HG03064 (cell line): ENCODE results near the gene TKT.
"Not testable (repeated sequence)": the region's sequence is repeated elsewhere in the genome, so short reads cannot be mapped to it uniquely, and the experiment has no call there.

Experiments used
- ATAC-seq: cut with Tn5 transposase; IDR thresholded peaks from one replicate; pipeline ENCODE4 v1.9.1; 2021; ENCODE audit warnings: low read depth; ENCODE audit not compliant: unreplicated experiment

The TKT gene

DNA sequence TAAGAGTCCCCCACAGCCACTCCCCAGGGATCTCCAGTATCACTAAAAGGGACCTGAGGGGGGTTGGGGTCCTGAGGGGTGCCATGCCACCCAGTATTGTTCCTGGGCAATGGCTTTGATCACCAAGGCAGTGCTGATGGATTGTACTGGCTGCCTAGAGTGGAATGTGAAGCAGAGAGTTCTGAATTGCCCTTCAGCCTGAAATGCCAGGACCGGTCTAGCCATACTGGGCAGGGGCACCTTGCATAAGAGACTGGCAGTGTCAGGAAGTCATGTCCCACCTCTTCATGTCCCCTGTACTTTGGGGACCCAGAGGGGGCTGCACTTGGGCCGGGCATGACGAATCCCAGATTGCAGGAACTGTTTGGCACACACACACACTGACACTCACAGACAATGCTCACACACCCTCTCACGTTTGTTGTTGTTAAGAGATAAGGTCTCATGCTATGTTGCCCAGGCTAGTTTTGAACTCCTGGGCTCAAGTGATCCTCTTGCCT lies 4.5 kb upstream of the TKT start:
- ATAC-seq = no peak

DNA sequence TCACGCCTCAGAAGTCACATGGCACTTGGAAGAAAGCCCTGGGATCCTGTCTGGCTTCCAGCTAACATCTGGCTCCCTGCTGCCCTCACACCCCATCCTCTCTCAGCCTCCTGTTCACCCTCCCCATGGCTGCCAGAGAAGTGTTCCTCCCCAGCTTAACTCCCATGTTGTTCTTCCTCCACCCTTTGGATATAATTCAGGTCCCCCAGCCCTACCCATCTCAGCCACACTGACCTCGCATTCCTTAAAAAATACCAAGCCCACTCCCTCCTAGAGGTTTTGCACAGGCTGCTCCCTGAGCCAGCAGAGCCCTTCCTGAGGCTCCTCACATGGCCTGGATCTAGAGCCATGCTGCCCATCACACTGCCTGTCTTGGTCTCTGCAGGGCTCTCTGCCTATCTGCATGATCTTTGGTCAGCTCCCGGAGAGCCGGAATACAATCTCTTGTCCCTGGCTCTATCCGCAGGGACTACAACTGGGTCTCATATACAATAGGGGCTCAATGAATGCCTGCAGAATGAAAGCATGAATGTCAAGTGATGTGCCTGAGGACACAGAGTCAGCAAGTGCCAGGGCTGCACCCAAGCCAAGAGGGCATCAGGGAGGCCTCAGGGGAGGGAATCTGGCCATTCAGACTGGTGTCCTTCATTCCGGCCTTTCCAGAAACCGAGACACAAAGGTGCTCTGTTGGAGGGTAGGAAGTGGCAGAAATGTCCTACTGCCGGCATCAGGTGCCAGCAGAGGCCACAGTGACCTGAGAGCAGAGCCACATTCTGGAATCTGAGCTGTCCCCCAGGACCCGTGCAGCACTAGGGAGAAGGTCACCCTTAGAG lies 3.8 kb upstream of the TKT start:
- ATAC-seq = no peak

DNA sequence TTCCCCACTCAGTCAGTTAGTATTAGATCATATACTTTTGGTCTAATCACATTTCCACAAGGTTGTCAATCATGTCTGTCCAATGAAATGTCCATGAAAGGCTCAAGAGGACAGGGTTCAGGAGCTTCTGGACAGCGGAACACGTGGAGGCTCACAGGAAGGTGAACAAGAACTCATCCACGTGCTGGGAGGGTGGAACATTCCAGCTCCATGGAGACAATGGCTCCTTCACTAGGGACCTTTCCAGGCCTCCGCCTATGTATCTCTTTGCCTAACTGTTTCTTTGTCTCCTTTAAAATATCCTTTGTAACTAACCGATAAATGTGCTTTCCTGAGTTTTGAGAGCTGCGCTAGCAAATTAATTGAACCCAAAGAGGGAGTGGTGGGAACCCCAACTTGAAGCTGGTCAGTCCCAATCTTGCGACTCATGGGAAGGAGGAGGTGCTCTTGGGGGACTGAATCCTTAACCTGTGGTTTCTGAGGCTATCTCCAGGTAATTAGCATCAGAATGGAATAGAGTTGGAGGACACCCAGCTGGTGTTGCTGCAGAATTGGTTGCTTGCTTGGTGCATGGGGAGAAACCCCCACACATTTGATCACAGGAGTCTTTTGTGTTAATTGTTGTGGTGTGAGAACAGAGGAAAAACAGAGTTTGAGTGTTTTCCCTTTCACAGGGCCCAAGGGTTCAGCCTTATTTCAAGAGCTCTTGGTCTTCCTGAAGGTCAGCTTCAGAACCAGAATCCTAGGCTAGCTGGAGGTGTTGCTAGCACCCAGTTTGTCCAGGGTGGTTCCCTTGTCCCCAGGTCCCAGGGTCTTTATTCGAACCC lies 3.0 kb upstream of the TKT start:
- ATAC-seq = no peak

DNA sequence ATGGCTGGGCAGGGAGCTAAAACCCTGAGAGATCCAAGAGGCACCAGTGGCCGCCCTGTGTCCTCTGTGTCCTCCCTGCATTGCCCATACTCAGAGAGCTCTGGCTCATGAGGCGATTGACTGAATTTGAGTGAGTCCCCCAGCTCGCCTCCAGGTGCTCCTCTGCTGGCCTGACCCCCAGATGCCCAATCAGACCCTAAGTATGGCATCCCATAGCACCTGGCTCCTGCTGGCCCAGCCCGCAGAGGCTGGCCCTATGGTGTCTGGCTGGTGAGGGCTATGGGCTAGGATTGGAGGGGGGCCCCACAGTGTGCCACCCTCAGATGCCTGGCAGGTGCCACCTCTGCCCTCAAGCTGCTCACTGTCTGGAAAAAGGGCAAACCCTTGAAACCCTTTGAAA lies 1.6 kb upstream of the TKT start:
- ATAC-seq = no peak

DNA sequence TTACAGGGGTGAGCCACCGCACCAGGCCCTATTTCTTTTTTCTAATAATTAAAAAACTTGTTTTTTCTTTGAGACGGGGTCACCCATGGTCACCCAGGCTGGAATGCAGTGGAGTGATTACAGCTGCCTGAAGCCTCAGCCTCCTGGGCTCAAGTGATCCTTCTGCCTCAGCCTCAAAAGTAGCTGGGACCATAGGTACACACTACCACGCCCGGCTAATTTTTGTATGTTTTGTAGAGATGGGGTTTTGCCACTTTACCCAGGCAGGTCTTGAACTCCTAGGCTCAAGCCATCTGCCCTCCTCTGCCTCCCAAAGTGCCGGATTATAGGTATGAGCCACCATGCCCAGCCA lies 858 bp upstream of the TKT start:
- no peak for ATAC-seq

DNA sequence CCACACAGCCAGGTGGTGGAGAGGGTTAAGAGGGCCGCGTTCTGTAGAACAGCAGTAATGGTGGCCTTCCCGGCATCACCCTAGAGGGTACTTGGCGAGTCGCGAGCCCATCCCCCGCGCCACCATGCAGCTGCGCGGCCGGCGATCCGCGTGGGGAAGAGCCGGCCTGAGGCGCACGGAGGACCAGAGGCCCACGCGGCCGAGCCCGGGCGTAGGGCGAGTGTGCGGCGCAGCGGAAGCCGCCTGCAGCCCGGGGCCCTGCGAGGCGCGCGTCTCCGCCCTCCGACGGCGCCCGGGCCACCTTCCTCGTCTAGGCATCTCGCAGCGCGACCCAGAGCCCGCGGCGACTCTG lies 423 bp downstream of the TKT start:
- peak; percentile 42 for ATAC-seq

DNA sequence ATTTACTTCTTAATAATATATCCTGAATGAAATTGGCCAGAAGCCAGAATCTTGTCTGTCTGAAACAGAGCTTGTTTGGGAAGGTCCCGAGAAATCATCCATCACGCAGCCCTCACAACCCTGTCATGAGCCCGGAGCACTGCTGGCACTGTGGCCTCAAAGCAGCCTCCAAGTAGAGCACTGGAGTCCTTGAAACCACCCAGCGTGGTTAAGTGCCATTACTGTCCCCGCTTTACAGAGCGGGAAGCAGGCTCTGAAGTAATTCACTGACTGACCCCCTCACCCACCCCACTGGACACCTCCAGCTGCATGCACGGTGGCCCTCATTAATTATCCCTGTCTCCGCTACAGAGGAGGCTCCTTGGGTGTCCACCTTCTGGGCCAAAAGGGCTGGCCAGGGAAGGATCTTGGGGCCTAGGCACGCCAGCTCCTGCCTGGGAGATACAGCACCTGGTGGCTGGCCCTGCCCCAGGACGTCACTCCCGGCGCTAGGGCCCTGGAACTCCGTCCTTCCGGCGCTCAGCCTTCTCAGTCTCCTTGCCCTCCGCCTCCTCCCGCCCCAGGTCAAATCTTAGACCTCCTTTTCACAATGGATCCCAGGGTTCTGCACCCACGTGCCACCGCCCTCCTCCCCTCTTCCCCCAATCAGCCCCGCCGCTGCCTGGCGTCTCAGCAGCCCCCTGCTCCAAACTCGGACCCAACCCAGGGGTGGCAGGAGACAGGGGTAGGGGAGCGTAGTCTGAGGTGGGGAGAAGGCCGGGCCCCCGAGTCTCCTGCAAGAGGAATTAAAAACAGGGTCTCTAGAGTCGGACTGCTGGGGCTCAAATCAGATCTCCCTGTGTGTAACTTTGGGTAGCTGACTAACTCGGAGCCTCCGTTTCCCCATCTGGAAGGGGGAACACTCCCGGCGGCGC lies 1.1 kb downstream of the TKT start:
- peak; percentile 49 for ATAC-seq

DNA sequence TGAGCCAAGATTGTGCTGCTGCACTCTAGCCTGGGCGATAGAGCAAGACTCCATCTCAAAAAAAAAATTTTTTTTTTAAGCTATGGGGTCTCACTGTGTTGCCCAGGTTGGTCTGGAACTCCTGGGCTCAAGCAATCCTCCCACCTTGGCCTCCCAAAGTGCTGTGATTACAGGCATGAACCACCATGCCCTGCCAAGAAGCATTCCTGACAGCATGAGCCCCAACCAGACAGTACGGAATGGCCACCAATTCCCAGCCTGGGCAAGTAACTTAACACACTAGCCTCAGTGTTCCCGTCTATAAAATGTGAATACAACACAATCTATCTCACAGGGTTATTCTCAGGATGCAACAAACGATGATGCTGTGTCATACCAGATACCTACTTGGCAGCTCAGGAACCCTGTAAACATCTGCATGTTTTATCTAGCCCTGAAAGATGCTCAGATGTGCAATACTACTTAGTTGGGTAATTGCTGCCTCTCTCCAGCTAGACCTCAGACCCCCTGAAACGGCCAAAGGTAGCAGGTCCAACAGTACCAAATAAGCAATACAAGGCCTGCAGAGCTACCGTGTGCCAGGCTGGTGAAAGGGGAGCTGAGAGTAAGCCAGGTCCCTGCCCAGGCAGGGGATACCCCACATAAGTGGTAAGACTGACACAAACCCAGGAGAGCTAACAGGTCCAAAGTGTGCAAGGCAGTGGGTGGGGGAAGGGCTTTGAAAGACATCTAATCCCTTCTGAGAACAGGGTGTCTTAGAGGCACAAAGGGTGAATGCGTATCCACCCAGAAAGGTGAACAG lies 1.9 kb downstream of the TKT start:
- no peak for ATAC-seq

DNA sequence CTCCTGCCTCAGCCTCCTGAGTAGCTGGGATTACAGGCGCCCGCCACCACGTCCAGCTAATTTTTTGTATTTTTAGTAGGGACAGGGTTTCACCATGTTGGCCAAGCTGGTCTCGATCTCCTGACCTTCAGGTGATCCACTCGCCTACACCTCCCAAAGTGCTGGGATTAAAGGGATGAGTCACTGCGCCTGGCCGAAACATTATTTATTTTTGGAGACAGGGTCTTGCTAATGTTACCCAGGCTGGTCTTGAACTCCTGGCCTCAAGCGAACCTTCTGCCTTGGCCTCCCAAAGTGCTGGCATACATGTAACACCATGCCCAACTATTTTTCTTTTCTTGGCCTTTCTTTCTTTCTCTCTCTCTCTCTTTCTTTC lies 2.9 kb downstream of the TKT start:
- ATAC-seq = not testable (repeated sequence)

DNA sequence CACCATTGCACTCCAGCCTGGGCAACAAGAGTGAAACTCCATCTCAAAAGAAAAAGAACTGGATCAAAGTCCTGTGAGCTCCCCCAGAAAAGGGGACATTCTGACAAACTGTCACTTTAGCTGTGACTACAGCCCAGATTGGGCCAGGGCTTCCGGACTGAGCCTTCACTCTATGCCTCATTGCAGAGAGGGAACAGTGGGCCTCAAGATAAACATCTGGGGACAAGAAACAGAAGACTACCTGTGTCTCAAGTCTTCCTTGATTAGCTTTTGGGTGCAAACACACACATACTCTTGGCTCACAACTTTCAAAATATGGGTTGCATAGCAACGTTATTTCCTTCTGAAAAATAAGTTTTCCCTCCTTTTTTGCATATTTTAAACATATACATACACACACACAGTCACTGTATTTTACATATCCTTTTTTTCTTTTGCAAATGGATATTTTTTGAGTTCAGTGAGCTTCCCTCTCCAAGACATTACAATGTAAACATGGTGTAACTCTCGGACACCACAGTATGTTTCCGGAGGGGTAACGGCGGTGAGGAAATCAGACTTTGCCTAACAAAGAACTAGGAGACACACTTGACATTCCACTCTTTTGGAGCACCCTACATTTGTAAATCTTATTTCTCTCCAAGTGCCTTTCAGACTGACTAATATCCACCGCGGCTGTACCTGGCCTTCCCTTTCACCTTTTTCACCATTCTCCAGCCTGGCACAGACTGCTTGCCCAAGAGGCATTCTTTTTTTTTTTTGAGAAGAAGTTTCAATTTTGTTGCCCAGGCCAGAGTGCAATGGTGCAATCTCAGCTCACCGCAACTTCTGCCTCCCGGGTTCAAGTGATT lies 3.5 kb downstream of the TKT start:
- ATAC-seq = no peak

DNA sequence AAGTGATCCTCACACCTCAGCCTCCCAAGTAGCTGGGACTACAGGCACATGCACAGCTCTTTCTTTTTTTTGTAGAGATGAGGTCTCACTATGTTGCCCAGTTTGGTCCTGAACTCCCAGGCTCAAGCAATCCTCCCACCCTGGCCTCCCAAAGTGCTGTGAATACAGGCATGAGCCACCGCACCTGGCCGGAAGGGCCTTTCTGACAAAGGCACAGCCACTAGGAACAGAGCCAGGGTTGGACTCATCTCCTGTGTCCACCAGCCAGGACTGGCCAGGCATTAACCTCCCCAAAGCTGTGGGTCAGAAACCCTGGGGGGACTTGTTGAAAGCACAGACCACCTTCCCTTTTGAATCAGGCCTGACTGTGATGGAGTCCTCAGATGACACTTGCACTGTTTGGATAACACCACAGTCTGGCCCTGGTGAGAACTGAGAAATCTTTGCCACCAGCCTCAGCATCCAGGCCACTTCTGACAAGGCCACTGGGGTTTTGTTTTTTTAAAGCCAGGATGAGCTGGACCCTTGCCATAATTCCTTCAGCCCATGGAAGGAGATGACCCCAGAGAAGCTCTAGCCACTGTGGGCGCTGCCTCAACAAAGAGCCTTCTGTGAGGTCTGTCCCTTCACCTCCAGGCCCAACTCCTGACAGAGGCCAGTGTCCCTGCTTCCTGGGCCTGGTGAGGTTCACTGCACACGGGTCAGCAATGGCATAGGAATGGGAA lies 4.8 kb downstream of the TKT start:
- no peak for ATAC-seq

DNA sequence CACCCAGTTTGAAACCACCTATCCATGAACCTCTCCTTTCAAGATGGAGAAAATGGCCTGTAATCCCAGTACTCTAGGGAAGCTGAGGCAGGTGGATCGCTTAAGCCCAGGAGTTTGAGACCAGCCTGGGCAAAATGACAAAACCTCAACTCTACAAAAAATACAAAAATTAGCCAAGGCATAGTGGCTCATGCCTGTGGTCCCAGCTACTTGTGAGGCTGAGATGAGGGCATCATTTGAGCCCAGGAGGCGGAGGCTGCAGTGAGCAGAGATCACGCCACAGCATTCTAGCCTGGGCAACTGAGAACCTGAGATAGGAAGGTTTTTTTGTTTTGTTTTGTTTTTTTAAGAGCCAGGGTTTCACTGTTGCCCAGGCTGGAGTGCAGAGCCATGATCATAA lies 5.4 kb downstream of the TKT start:
- no peak for ATAC-seq

DNA sequence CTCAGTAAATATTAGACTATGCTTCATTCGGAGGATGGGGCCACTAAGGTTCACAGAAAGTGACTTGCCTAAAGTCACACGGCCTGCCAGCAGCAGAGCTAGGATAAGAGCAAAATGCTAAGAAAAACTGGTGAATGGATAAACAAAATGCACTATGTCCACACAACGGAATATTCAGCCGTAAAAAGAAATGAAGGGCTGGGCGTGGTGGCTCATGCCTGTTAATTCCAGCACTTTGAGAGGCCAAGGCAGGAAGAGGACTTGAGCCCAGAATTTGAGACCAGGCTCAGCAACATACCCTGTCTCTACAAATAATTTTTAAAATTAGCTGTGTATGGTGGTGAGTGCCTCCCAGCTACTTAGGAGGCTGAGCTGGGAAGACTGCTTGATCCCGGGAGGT lies 7.7 kb downstream of the TKT start:
- no peak for ATAC-seq

DNA sequence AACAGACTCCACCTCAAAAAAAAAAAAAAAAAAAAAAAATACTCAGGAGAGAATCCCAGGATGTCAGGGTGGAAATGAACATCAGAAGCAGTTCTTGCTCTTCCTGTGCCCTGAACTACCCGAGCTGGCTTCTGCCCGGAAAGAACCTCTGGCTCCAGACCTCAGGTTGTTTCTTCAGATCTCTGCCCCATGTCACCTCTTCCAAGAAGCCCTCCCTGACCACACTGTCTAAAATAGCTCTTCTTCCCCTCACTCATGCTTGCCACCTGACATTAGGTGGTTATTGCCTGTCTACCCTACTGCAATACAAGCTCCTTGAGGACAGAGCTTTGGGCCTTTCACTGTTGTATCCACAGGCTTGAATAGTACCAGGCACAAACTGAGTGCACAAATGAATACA lies 8.2 kb downstream of the TKT start:
- ATAC-seq = no peak

DNA sequence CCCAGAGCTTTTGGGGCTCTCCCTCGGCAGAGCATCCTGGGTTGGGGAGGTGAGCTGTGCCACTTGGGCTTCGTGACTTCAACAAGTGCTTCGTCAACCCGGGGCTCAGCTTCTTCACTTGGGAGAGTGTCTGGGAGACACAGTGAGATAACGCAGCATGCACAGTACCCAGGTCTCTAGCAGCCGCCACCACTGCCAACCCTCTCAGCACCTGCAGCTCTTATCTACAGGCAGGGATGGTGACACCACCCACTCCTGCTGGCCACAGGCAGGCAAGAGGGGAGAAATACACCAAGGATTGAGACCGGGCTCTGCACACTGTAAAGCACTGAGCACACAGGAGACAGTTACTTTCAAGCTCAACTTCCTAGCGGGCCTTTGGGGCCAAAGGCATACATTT lies 11.6 kb downstream of the TKT start:
- ATAC-seq = no peak

DNA sequence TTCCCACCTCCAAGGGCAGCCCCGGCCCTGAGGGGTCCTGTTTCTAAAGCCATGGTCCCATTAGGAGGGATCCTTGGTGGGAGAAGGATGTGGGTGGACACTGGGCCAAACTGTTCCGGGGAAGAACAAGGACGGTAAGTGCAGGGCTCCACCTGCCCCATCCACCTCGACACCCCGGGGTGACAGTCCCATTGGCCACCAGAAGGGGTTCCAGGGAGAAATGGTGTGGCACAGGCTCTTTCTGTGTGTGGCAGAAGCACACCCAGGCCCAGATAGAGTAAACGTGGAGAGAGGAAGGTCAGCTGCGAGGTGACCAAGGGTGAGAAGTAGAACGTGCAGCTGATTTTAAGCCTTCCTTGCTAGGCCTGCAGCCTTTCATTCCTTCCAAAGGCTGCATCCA lies 12.0 kb downstream of the TKT start:
- no peak for ATAC-seq

DNA sequence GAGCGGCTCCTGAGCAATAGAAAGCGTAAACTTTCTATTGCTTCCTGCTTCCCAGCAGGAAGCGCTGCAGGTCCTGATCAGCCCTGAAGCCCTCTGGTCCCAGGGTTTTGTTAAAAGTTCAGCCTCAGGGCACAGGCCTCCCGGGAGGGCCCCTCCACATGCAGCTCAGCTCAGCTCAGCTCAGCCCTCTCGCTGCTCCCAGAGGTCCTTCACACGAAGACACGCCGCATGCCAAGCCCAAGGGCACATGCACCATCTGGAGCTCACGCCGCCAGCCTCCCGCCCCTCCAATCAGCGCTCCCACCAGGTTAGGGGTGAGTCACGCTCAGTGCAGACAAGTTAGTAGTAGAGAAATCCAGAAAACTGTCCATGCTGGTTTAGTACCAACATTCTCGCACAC lies 12.7 kb downstream of the TKT start:
- ATAC-seq = no peak

DNA sequence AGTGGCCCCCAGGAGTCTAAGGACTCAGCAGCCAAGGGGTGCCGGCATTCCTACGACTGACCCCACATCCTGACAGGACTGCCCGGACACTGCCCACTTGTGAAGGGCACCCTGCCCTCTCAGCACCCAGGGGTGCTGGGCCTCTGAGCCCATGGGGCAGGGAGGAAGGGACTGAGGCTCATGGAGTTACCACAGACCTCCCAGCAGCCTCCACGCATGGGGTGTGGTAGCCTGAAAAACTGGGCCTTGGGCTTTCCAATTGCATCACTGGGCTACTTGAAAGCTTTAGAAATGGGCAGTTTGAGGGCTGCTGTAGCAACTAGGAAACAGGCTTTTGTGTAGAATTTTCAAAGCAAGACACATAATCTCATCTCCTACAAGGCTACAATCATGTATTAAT lies 13.2 kb downstream of the TKT start:
- no peak for ATAC-seq

DNA sequence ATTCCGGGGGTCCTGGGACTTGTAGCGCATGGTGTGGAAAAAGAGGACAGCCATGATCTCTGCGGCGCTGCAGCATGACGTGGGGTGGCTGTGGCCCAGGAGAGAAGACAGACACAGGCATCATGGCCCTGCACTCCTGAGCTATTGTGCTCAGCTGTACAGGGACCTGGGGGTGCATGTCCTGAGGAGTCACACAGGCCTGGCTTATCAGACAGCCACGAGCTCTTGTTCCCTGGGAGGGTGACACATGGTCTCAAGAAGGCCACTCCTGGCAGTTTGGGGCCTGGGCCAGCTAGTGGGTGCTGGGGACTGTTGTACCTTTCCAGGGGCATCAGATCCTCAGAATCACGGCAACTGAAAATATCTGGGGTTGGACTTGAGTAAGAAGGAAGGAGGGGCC lies 13.7 kb downstream of the TKT start:
- ATAC-seq = no peak
